Activated naive CD4-positive, alpha-beta T cell treated with anti-CD3 and anti-CD28 coated beads for 36 hours (primary cell): Measurements from ENCODE around the gene CSPG4. TPM values are rescaled to one million over a fixed set of nuclear protein-coding genes. Genes with fewer than 3 reads are reported as not detected.
A peak's percentile ranks its signal among the peaks of the same experiment; 100 is the strongest.

Experiments
- CTCF ChIA-PET: fragments of 350-600 bp; sonication (Branson Sonifier 250); formaldehyde crosslinking; loops from one replicate; lab custom pipeline; 2021; ENCODE audit warnings: antibody characterized with exemption; lab: Charles Lee
- DNase-seq: peaks from one replicate; pipeline ENCODE4 v3.0.0-alpha.2; 2020
- H3K27ac Mint-ChIP-seq: one replicate; pipeline ENCODE4 v1.8.0; 2021; ENCODE audit warnings: mild to moderate bottlenecking, mixed read lengths
- H3K27me3 Mint-ChIP-seq: one replicate; pipeline ENCODE4 v1.8.0; 2021; ENCODE audit warnings: low read depth, mixed read lengths
- H3K36me3 Mint-ChIP-seq: one replicate; pipeline ENCODE4 v1.8.0; 2021; ENCODE audit warnings: low read depth, mixed read lengths
- H3K4me1 Mint-ChIP-seq: one replicate; pipeline ENCODE4 v1.8.0; 2021; ENCODE audit warnings: low read depth, mixed read lengths
- H3K4me3 Mint-ChIP-seq: one replicate; pipeline ENCODE4 v1.8.0; 2021; ENCODE audit warnings: mild to moderate bottlenecking, moderate library complexity, mixed read lengths
- H3K9me3 Mint-ChIP-seq: one replicate; pipeline ENCODE4 v1.8.0; 2021; ENCODE audit warnings: mixed read lengths
- intact Hi-C: fragments of 100-400 bp; cut with micrococcal nuclease; formaldehyde crosslinking; loops from one replicate; pipeline ENCODE4 v1.15.1; 2023
- total RNA-seq, 2 experiments: library from RNA; stranded (reverse); gene quantifications; one replicate each; pipeline ENCODE4 v1.2.3, GENCODE V29; 2021

Gene CSPG4
- total RNA-seq, 2 experiments from 2014 or later: not detected

- no peaks in the 10 kb centered on the region for H3K9me3 Mint-ChIP-seq
- no peaks in the 10 kb centered on the region for H3K36me3 Mint-ChIP-seq
- H3K27ac Mint-ChIP-seq: no peak overlapping the region
- no peaks in the 10 kb centered on the region for H3K4me1 Mint-ChIP-seq
- no peaks in the 10 kb centered on the region for H3K27me3 Mint-ChIP-seq
- intact Hi-C loops: no loop called here
- DNase-seq: no peak
- CTCF ChIA-PET: no interaction called here
- no peak overlapping the region for H3K4me3 Mint-ChIP-seq
Observed at GRCh38 chr15:75659928-75660645, 52.6 kb downstream of the CSPG4 start.

GRCh38 chr15:75659141-75659771, 53.4 kb downstream of the CSPG4 start:
- Mint-ChIP-seq H3K27ac (no peak overlapping the region), H3K36me3 (no peaks in the 10 kb centered on the region), H3K9me3 (no peaks in the 10 kb centered on the region), H3K27me3 (no peaks in the 10 kb centered on the region), H3K4me1 (no peaks in the 10 kb centered on the region), H3K4me3 (no peak overlapping the region)
- CTCF ChIA-PET: no interaction called here
- intact Hi-C loops: no loop called here
- DNase-seq: no peak

- Mint-ChIP-seq H3K27ac (no peak overlapping the region), H3K36me3 (no peaks in the 10 kb centered on the region), H3K27me3 (no peaks in the 10 kb centered on the region), H3K9me3 (no peaks in the 10 kb centered on the region), H3K4me3 (no peak overlapping the region), H3K4me1 (peaks cover 3% of the 10 kb centered on the region)
- DNase-seq: no peak
- CTCF ChIA-PET: no interaction called here
- intact Hi-C loops: no loop called here
Observed at GRCh38 chr15:75656813-75657212, 55.8 kb downstream of the CSPG4 start.

GRCh38 chr15:75656331-75656730, 56.3 kb downstream of the CSPG4 start:
- no peak overlapping the region for H3K27ac Mint-ChIP-seq
- no peaks in the 10 kb centered on the region for H3K27me3 Mint-ChIP-seq

GRCh38 chr15:75655931-75656330, 56.7 kb downstream of the CSPG4 start:
- Mint-ChIP-seq H3K9me3 (no peaks in the 10 kb centered on the region), H3K36me3 (no peaks in the 10 kb centered on the region), H3K27ac (no peak overlapping the region), H3K4me3 (no peak overlapping the region), H3K4me1 (peaks cover 12% of the 10 kb centered on the region), H3K27me3 (no peaks in the 10 kb centered on the region)
- DNase-seq: no peak
- intact Hi-C loops: no loop called here
- CTCF ChIA-PET: no interaction called here

More at GRCh38 chr15:75656331-75656730, 56.3 kb downstream of the CSPG4 start:
- Mint-ChIP-seq H3K9me3 (no peaks in the 10 kb centered on the region), H3K4me1 (peaks cover 8% of the 10 kb centered on the region), H3K4me3 (no peak overlapping the region), H3K36me3 (no peaks in the 10 kb centered on the region)
- DNase-seq: no peak
- intact Hi-C loops: no loop called here
- CTCF ChIA-PET: no interaction called here

- no peak overlapping the region for H3K27ac Mint-ChIP-seq
- no peak overlapping the region for H3K4me3 Mint-ChIP-seq
- no peaks in the 10 kb centered on the region for H3K9me3 Mint-ChIP-seq
- intact Hi-C loops: no loop called here
- DNase-seq: no peak
- H3K36me3 Mint-ChIP-seq: no peaks in the 10 kb centered on the region
- H3K4me1 Mint-ChIP-seq: peaks cover 13% of the 10 kb centered on the region
- no peaks in the 10 kb centered on the region for H3K27me3 Mint-ChIP-seq
- CTCF ChIA-PET: no interaction called here
Observed at GRCh38 chr15:75654201-75654907, 58.3 kb downstream of the CSPG4 start.

- no peaks in the 10 kb centered on the region for H3K27me3 Mint-ChIP-seq
- no peak overlapping the region for H3K4me3 Mint-ChIP-seq
- peaks cover 13% of the 10 kb centered on the region for H3K4me1 Mint-ChIP-seq
- no peak overlapping the region for H3K27ac Mint-ChIP-seq
- intact Hi-C loops: no loop called here
- CTCF ChIA-PET: no interaction called here
- H3K36me3 Mint-ChIP-seq: no peaks in the 10 kb centered on the region
- no peaks in the 10 kb centered on the region for H3K9me3 Mint-ChIP-seq
- DNase-seq: no peak
Observed at GRCh38 chr15:75653347-75653913, 59.2 kb downstream of the CSPG4 start.

GRCh38 chr15:75651810-75652543, 60.7 kb downstream of the CSPG4 start:
- Mint-ChIP-seq H3K4me3 (no peak overlapping the region), H3K27me3 (no peaks in the 10 kb centered on the region), H3K9me3 (no peaks in the 10 kb centered on the region), H3K27ac (no peak overlapping the region), H3K4me1 (peaks cover 13% of the 10 kb centered on the region), H3K36me3 (no peaks in the 10 kb centered on the region)
- intact Hi-C loops: no loop called here
- DNase-seq: no peak
- CTCF ChIA-PET: interaction anchor here (0.6 to 1.1 kb wide), 2 partner anchors 143 to 477 kb away, joined by 4 read pairs; no protein-coding TSS in a partner anchor

GRCh38 chr15:75650908-75651809, 61.5 kb downstream of the CSPG4 start:
- CTCF ChIA-PET: interaction anchor here (1.1 kb wide), 1 partner anchor 142 kb away, joined by 4 read pairs; no protein-coding TSS in a partner anchor
- H3K27me3 Mint-ChIP-seq: no peaks in the 10 kb centered on the region
- peak overlapping the region; percentile 10 for H3K27ac Mint-ChIP-seq
- H3K4me3 Mint-ChIP-seq: no peak overlapping the region
- no peaks in the 10 kb centered on the region for H3K36me3 Mint-ChIP-seq
- peak; percentile 19 for DNase-seq
- H3K9me3 Mint-ChIP-seq: no peaks in the 10 kb centered on the region
- intact Hi-C loops: no loop called here
- H3K4me1 Mint-ChIP-seq: peaks cover 18% of the 10 kb centered on the region

GRCh38 chr15:75649848-75650247, 62.8 kb downstream of the CSPG4 start:
- peaks cover 18% of the 10 kb centered on the region for H3K4me1 Mint-ChIP-seq
- no peaks in the 10 kb centered on the region for H3K27me3 Mint-ChIP-seq
- no peak overlapping the region for H3K4me3 Mint-ChIP-seq
- CTCF ChIA-PET: interaction anchor here (0.5 kb wide), 1 partner anchor 15 kb away, joined by 3 read pairs; no protein-coding TSS in a partner anchor
- no peaks in the 10 kb centered on the region for H3K9me3 Mint-ChIP-seq
- no peaks in the 10 kb centered on the region for H3K36me3 Mint-ChIP-seq
- DNase-seq: no peak
- intact Hi-C loops: no loop called here
- H3K27ac Mint-ChIP-seq: no peak overlapping the region

- H3K27ac Mint-ChIP-seq: no peak overlapping the region
- no peaks in the 10 kb centered on the region for H3K27me3 Mint-ChIP-seq
- DNase-seq: no peak
- H3K9me3 Mint-ChIP-seq: no peaks in the 10 kb centered on the region
- CTCF ChIA-PET: interaction anchor here (0.5 kb wide), 1 partner anchor 16 kb away, joined by 3 read pairs; no protein-coding TSS in a partner anchor
- no peaks in the 10 kb centered on the region for H3K36me3 Mint-ChIP-seq
- intact Hi-C loops: no loop called here
- H3K4me1 Mint-ChIP-seq: peaks cover 18% of the 10 kb centered on the region
- H3K4me3 Mint-ChIP-seq: no peak overlapping the region
Observed at GRCh38 chr15:75649045-75649761, 63.4 kb downstream of the CSPG4 start.
